GM23338 (cell line): ENCODE results near the gene SOWAHB. TPM values are rescaled to one million over a fixed set of nuclear protein-coding genes. Genes with fewer than 3 reads are reported as not detected.

Source experiments
- ATAC-seq: fragments of 200-7000 bp; cut with Tn5 transposase; 3 replicates; pipeline ENCODE4 v1.9.1; 2020
- DNase-seq: peaks from one replicate; pipeline ENCODE4 v3.0.0-alpha.2; 2015; ENCODE audit warnings: low spot score
- H2AFZ ChIP-seq: fragments of 200-600 bp; sonication (generic); 2 replicates; pipeline ENCODE4 v1.8.0; 2016; ENCODE audit warnings: antibody characterized with exemption, mild to moderate bottlenecking, moderate library complexity
- H3F3A ChIP-seq: fragments of 200-600 bp; sonication (generic); replicated peaks from 2 replicates; pipeline ENCODE4 v1.8.0; 2017; ENCODE audit warnings: antibody characterized with exemption, mixed run types, low read depth
- H3K27ac ChIP-seq: fragments of 200-600 bp; sonication (generic); 2 replicates; pipeline ENCODE4 v1.6.1; 2016; ENCODE audit warnings: low read depth
- H3K27me3 ChIP-seq: fragments of 200-600 bp; sonication (generic); 2 replicates; pipeline ENCODE4 v1.8.0; 2016; ENCODE audit warnings: mild to moderate bottlenecking, mixed run types, moderate library complexity; ENCODE audit not compliant: insufficient read depth
- H3K36me3 ChIP-seq: fragments of 200-600 bp; sonication (generic); 2 replicates; pipeline ENCODE4 v1.8.0; 2016; ENCODE audit warnings: mild to moderate bottlenecking; ENCODE audit not compliant: insufficient read depth
- H3K4me1 ChIP-seq: fragments of 200-600 bp; sonication (generic); 2 replicates; pipeline ENCODE4 v1.8.0; 2016; ENCODE audit warnings: mild to moderate bottlenecking, moderate library complexity; ENCODE audit not compliant: insufficient read depth
- H3K4me2 ChIP-seq: fragments of 200-600 bp; sonication (generic); 2 replicates; pipeline ENCODE4 v1.7.1; 2017; ENCODE audit warnings: mixed run types
- H3K4me3 ChIP-seq: fragments of 200-600 bp; sonication (generic); 2 replicates; pipeline ENCODE4 v1.6.1; 2016; ENCODE audit warnings: mixed run types
- H3K79me2 ChIP-seq: fragments of 200-600 bp; sonication (generic); replicated peaks from 2 replicates; pipeline ENCODE4 v1.8.0; 2017; ENCODE audit warnings: mild to moderate bottlenecking; ENCODE audit not compliant: insufficient read depth
- H3K9me2 ChIP-seq: fragments of 200-600 bp; sonication (generic); 2 replicates; pipeline ENCODE4 v1.8.0; 2017; ENCODE audit not compliant: insufficient read depth
- H4K20me1 ChIP-seq: fragments of 200-600 bp; sonication (generic); replicated peaks from 2 replicates; pipeline ENCODE4 v1.8.0; 2017; ENCODE audit warnings: mild to moderate bottlenecking; ENCODE audit not compliant: insufficient read depth
- H3K27ac Mint-ChIP-seq: 2 replicates; pipeline ENCODE4 v1.8.0; 2020; ENCODE audit warnings: inconsistent platforms, mild to moderate bottlenecking, moderate library complexity, mixed read lengths
- H3K27me3 Mint-ChIP-seq: 3 replicates; pipeline ENCODE4 v1.8.0; 2022; ENCODE audit warnings: low read depth, mild to moderate bottlenecking, moderate library complexity, mixed read lengths, inconsistent platforms; ENCODE audit not compliant: insufficient read depth, poor library complexity
- H3K36me3 Mint-ChIP-seq: 3 replicates; pipeline ENCODE4 v1.8.0; 2021; ENCODE audit warnings: low read depth, mild to moderate bottlenecking, inconsistent platforms, moderate library complexity, mixed read lengths
- H3K4me1 Mint-ChIP-seq: 3 replicates; pipeline ENCODE4 v1.8.0; 2020; ENCODE audit warnings: mild to moderate bottlenecking, inconsistent platforms, mixed read lengths
- H3K4me3 Mint-ChIP-seq: 3 replicates; pipeline ENCODE4 v1.8.0; 2021; ENCODE audit warnings: moderate library complexity, mild to moderate bottlenecking, inconsistent platforms, mixed read lengths
- H3K9me3 Mint-ChIP-seq: 3 replicates; pipeline ENCODE4 v1.8.0; 2020; ENCODE audit warnings: moderate library complexity, mild to moderate bottlenecking, inconsistent platforms, mixed read lengths
- CREB1 ChIP-seq: fragments of 250-450 bp; sonication (Bioruptor Pico); IDR thresholded peaks from 2 replicates; pipeline ENCODE4 v1.5.0; 2020; ENCODE audit warnings: low read depth, mild to moderate bottlenecking, moderate library complexity
- ETS1 ChIP-seq: IDR thresholded peaks from 2 replicates; pipeline ENCODE4 v1.6.1; 2016; ENCODE audit warnings: antibody characterized with exemption
- EZH2 ChIP-seq: fragments of 200-600 bp; sonication (generic); IDR thresholded peaks from one replicate; pipeline ENCODE4 v1.8.0; 2017; ENCODE audit warnings: antibody characterized with exemption, mild to moderate bottlenecking, low read depth; ENCODE audit not compliant: unreplicated experiment
- EZH2phosphoT487 ChIP-seq: fragments of 200-600 bp; sonication (generic); IDR thresholded peaks from one replicate; pipeline ENCODE4 v1.8.1; 2018; ENCODE audit warnings: antibody characterized with exemption; ENCODE audit not compliant: unreplicated experiment
- JUNB ChIP-seq: IDR thresholded peaks from one replicate; pipeline ENCODE4 v1.6.1; 2016; ENCODE audit warnings: antibody characterized with exemption; ENCODE audit not compliant: unreplicated experiment
- NANOG ChIP-seq: IDR thresholded peaks from 2 replicates; pipeline ENCODE4 v1.6.1; 2016; ENCODE audit warnings: antibody characterized with exemption, borderline replicate concordance
- POLR2AphosphoS5 ChIP-seq: IDR thresholded peaks from 2 replicates; pipeline ENCODE4 v1.6.1; 2016; ENCODE audit warnings: antibody characterized with exemption, low read depth
- REST ChIP-seq: IDR thresholded peaks from one replicate; pipeline ENCODE4 v1.6.1; 2018; ENCODE audit warnings: antibody characterized with exemption; ENCODE audit not compliant: unreplicated experiment
- STAT1 ChIP-seq: IDR thresholded peaks from one replicate; pipeline ENCODE4 v1.6.1; 2016; ENCODE audit warnings: antibody characterized with exemption; ENCODE audit not compliant: unreplicated experiment
- ZNF114 ChIP-seq: fragments of 250-450 bp; sonication (Bioruptor Pico); IDR thresholded peaks from 2 replicates; pipeline ENCODE4 v1.5.0; 2020; ENCODE audit warnings: mild to moderate bottlenecking, moderate library complexity
- ZNF331 ChIP-seq: fragments of 250-450 bp; sonication (Bioruptor Pico); IDR thresholded peaks from 2 replicates; pipeline ENCODE4 v1.5.0; 2020; ENCODE audit warnings: low read depth, mild to moderate bottlenecking, moderate library complexity
- polyA plus RNA-seq: library from polyadenylated mRNA; unstranded; fragments of >200 nt; fragmentation: Nextera tagmentation; extraction: Ambion mirVana; gene quantifications from 2 replicates; pipeline ENCODE4 v1.2.1, GENCODE V29; 2016
- total RNA-seq: library from RNA; depleted of rRNA; stranded (reverse); fragments of >200 nt; shearing (Covaris generic); gene quantifications from 2 replicates; pipeline ENCODE4 v1.2.3, GENCODE V29; 2014

The SOWAHB gene
- total and polyA plus RNA-seq, 2 experiments from 2014 or later, result 0.08 to 2.8 TPM

DNA sequence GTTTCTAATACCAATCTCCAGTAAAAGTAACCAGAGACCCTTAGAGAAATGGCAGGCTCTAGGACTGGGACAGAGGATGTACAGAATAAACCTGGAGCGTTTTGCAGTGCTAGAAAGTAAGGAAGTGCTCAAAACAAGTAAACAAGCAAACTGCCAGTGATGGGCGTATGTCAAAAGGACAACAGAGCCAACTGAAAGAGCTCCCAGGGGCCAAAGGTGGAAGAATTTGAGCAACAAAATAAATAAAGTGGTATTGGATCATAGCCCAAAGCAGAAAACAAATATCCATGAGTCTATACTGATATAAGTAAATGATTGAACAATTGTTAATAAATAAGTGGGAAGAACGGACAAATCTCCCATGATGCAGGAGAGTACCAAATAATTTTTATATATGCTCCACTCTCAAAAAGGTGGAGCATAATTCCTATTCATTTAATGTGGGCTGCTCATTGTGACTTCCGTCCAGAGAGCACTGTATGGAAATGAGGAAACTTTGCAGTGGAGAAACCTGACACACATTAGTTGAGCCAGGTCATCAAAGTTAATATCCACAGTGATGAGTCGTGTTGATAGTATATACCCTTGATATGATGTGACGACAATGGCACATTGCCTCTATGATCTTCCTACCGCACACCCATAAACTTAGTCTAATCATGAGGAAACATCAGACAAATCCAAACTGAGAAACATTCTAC, 33.8 kb upstream of the SOWAHB start (continued):
- TF ChIP-seq REST, result no peak
- TF ChIP-seq CREB1 (CRISPR knock-in tag), result no peak
- no peak for TF ChIP-seq POLR2AphosphoS5
- no peak for TF ChIP-seq JUNB
- TF ChIP-seq EZH2, result no peak
- no peak for TF ChIP-seq STAT1
- no peak for TF ChIP-seq NANOG
- TF ChIP-seq ZNF114 (CRISPR knock-in tag), result no peak
- no peak for TF ChIP-seq ETS1
- TF ChIP-seq EZH2phosphoT487, result no peak

DNA sequence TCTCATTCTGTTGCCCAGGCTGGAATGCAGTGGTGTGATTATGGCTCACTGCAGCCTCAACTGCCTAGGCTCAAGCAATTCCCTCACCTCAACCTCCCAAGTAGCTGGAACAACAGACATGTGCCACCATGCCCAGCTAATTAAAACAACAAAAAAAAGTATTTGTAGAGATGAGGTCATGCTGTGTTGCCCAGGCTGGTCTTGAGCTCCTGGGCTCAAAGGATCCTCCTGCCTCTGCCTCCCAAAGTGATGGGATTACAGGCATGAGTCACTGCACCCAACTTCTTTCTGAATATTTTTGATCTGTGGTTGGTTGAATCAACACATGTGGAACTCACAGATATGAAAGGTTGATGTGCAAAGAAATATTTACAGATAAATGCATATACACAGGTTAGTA, 33.1 kb upstream of the SOWAHB start:
- no peaks in the 10 kb centered on the region for H3K36me3 Mint-ChIP-seq
- H3K27me3 ChIP-seq, result no peaks in the 10 kb centered on the region
- no peaks in the 10 kb centered on the region for H3K27me3 Mint-ChIP-seq
- no peaks in the 10 kb centered on the region for H3F3A ChIP-seq
- no peaks in the 10 kb centered on the region for H3K79me2 ChIP-seq
- H3K4me3 ChIP-seq, result no peak overlapping the region
- H3K4me3 Mint-ChIP-seq, result no peak overlapping the region
- no peak overlapping the region for H2AFZ ChIP-seq
- no peaks in the 10 kb centered on the region for H3K9me2 ChIP-seq
- H3K9me3 Mint-ChIP-seq, result no peaks in the 10 kb centered on the region
- TF ChIP-seq ZNF331 (CRISPR knock-in tag) (no peak), REST (no peak)
- no peak overlapping the region for H3K27ac Mint-ChIP-seq
- no peak for DNase-seq
- no peak overlapping the region for H3K4me2 ChIP-seq
- H4K20me1 ChIP-seq, result no peaks in the 10 kb centered on the region
- no peak overlapping the region for H3K27ac ChIP-seq
- H3K4me1 Mint-ChIP-seq, result no peaks in the 10 kb centered on the region
- H3K4me1 ChIP-seq, result no peaks in the 10 kb centered on the region
- no peak for ATAC-seq
- no peaks in the 10 kb centered on the region for H3K36me3 ChIP-seq
